NB4 (cell line): Measurements from ENCODE around the gene KRT15.

Experiments used
- DNase-seq: peaks from one replicate; pipeline ENCODE4 v3.0.0; 2010; ENCODE audit warnings: low read depth
- H3K4me3 ChIP-seq: one replicate; pipeline ENCODE4 v1.5.1; 2011; ENCODE audit warnings: mild to moderate bottlenecking, low read depth, low read length, moderate library complexity
- CTCF ChIP-seq: IDR thresholded peaks from one replicate; pipeline ENCODE4 v1.5.1; 2012; ENCODE audit warnings: low read depth, low read length
- MAX ChIP-seq: IDR thresholded peaks from 2 replicates; pipeline ENCODE4 v1.6.1; 2011; ENCODE audit warnings: low read depth, low read length
- MYC ChIP-seq: IDR thresholded peaks from 2 replicates; pipeline ENCODE4 v1.6.1; 2011; ENCODE audit warnings: low read depth, low read length
- POLR2A ChIP-seq: IDR thresholded peaks from 2 replicates; pipeline ENCODE4 v1.6.1; 2011; ENCODE audit warnings: mild to moderate bottlenecking; ENCODE audit not compliant: insufficient read length; ENCODE audit errors: extremely low read depth

KRT15 gene

GRCh38 chr17:41553176-41553575 is 34.5 kb upstream of the KRT15 start:
- DNase-seq, result no peak
- TF ChIP-seq CTCF, result no peak
- no peak for TF ChIP-seq MAX
- no peak for TF ChIP-seq POLR2A
- no peak for TF ChIP-seq MYC
- no peak overlapping the region for H3K4me3 ChIP-seq

GRCh38 chr17:41552455-41552854 is 33.8 kb upstream of the KRT15 start:
- H3K4me3 ChIP-seq, result no peak overlapping the region
- no peak for DNase-seq
- TF ChIP-seq MAX, result no peak
- TF ChIP-seq MYC, result no peak
- no peak for TF ChIP-seq CTCF
- TF ChIP-seq POLR2A, result no peak

GRCh38 chr17:41551365-41551764 is 32.7 kb upstream of the KRT15 start:
- TF ChIP-seq POLR2A (no peak), MYC (no peak), CTCF (no peak), MAX (no peak)
- DNase-seq, result no peak
- H3K4me3 ChIP-seq, result no peak overlapping the region

GRCh38 chr17:41549596-41550039 is 30.9 kb upstream of the KRT15 start:
- TF ChIP-seq POLR2A (no peak), MAX (no peak; the same call in 1 of the 2 replicates), MYC (no peak), CTCF (no peak)
- no peak overlapping the region for H3K4me3 ChIP-seq
- no peak for DNase-seq

- TF ChIP-seq CTCF, result peak; percentile 84
- peak; percentile 44; the same call in 1 of the 2 replicates for TF ChIP-seq MYC
- no peak for TF ChIP-seq POLR2A
- peak; percentile 42 for TF ChIP-seq MAX
- DNase-seq, result peak; percentile 85
- no peak overlapping the region for H3K4me3 ChIP-seq
Measured at GRCh38 chr17:41548844-41549595, 30.3 kb upstream of the KRT15 start.
